Activated naive CD4-positive, alpha-beta T cell treated with anti-CD3 and anti-CD28 coated beads, Interleukin-2, amount 50 U/mL, for 24 hours (primary cell): Measurements from ENCODE around the gene DAPK2.
"Not testable (repeated sequence)": the region's sequence is repeated elsewhere in the genome, so short reads cannot be mapped to it uniquely, and the experiment has no call there.

Experiments
- H3K27ac Mint-ChIP-seq: one replicate; pipeline ENCODE4 v1.8.0; 2021; ENCODE audit warnings: mild to moderate bottlenecking, mixed read lengths
- H3K27me3 Mint-ChIP-seq: one replicate; pipeline ENCODE4 v1.8.0; 2021; ENCODE audit warnings: mixed read lengths
- H3K36me3 Mint-ChIP-seq: one replicate; pipeline ENCODE4 v1.8.0; 2021; ENCODE audit warnings: mixed read lengths
- H3K4me1 Mint-ChIP-seq: one replicate; pipeline ENCODE4 v1.8.0; 2021; ENCODE audit warnings: mixed read lengths
- H3K4me3 Mint-ChIP-seq: one replicate; pipeline ENCODE4 v1.8.0; 2021; ENCODE audit warnings: mild to moderate bottlenecking, mixed read lengths
- H3K9me3 Mint-ChIP-seq: one replicate; pipeline ENCODE4 v1.8.0; 2021; ENCODE audit warnings: mixed read lengths

The DAPK2 gene

DNA sequence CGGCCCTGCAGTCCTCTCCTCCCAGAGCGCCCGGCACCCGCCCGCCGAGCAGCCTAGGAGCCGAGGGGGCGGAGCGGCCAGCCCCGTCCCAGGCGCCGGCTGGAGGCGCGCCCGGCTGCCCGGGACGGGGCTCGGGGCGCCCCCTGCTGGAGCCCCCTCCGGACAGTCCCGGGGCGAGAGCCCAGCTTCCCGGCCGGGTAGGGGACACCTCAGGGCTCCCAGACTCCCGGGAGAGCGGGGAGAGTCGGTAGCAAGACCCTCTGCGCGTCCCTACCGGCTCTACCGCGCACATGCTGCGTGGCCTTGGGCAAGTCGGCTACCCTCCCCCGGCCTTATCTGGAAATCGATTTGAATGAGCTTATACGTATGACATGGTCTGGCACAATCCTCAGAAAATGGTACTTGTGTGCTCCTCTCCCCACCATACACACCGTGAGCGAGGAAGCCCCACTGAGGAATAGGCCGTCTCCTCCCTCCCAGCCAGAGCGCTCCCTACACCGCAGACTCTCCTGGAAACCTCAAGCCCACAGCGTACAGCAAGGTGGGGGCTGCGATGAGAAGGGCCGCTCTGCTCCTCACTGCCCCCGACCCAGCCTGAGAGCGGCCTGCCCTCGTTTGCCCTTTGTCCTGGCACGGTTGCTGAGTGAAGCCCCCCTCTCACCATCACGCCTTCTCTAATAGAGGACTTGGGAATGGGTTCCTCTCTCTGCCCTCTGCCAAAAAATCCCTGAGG lies at the start of gene DAPK2:
TSS of gene DAPK2 (minus strand) at position 65 of the 733 bp plus-strand sequence. CDS start 6,224 bp downstream, outside the sequence.
- peak within 1 kb of the TSS; percentile 84 for H3K4me3 Mint-ChIP-seq
- no peaks in the 10 kb centered on the region for H3K36me3 Mint-ChIP-seq
- H3K4me1 Mint-ChIP-seq = peaks cover 13% of the 10 kb centered on the region
- peaks cover 6% of the 10 kb centered on the region for H3K27me3 Mint-ChIP-seq
- no peaks in the 10 kb centered on the region for H3K9me3 Mint-ChIP-seq
- no peak within 1 kb of the TSS for H3K27ac Mint-ChIP-seq

DNA sequence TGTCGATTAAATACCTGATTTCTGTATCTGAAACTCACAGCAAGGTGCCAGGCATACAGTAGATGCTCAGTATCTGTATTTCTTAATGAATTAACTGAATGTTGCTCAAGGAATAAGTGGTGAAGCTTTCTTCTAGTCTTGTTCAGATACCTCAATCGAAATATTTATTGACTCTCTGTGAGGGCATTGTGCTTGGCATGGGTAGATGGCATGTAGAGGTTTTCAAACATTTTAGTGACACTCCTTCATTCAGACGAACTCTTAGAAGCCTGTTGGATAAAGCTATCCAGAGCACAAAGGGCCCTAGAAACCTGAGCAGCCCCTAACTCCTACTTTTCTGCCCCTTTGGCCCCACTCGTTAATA lies 49.1 kb upstream of the DAPK2 start:
- Mint-ChIP-seq H3K27me3 (no peaks in the 10 kb centered on the region), H3K27ac (peak overlapping the region; percentile 98), H3K36me3 (peaks cover 5% of the 10 kb centered on the region), H3K4me3 (peak overlapping the region; percentile 97), H3K9me3 (no peaks in the 10 kb centered on the region), H3K4me1 (peaks cover 61% of the 10 kb centered on the region)

DNA sequence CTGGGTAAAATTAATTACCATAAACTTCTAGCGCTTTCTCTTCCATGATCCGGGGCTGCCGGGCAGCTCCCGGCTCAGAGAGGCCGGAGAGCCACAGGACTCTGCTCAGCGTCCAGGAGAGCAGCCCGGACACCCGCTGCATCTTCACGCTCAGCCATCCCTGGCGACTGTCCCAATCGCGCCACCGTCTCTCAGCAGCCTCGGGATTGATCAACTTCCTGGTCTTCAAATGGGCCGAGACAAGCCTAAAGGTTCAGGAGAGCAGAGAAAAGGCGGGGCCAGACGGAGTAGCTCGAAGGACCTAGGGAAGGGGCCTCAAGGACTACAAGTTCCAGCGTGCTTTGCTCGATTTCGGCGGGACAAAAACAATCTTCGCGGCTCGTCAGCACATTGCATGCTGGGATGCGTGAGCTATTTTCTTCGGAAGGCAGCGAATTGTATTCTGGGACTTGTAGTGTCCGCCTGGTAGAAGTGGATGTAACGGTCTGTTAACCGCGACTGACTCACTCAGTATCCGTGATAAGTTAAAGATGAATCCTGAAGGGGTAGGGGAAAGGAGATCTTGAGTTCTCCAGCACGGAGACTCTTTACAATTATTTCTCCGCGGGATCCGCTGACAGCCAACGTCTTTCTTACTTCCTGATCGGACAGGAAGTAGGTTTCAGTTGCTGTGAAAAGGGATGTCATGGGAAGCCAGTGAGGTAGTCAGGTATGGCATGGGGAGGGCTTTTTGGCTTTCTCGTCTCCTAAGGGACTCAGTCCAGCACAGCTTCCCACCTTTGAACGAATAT lies 47.5 kb upstream of the DAPK2 start, which contains the start of gene CIAO2A:
TSS of gene CIAO2A (minus strand) at position 212 of the 791 bp plus-strand sequence. CDS start at position 142, 70 bp downstream.
- Mint-ChIP-seq H3K27ac (peak within 1 kb of the TSS; percentile 95), H3K9me3 (no peaks in the 10 kb centered on the region), H3K27me3 (no peaks in the 10 kb centered on the region), H3K4me1 (peaks cover 66% of the 10 kb centered on the region), H3K36me3 (peaks cover 3% of the 10 kb centered on the region), H3K4me3 (peak within 1 kb of the TSS; percentile 97)

DNA sequence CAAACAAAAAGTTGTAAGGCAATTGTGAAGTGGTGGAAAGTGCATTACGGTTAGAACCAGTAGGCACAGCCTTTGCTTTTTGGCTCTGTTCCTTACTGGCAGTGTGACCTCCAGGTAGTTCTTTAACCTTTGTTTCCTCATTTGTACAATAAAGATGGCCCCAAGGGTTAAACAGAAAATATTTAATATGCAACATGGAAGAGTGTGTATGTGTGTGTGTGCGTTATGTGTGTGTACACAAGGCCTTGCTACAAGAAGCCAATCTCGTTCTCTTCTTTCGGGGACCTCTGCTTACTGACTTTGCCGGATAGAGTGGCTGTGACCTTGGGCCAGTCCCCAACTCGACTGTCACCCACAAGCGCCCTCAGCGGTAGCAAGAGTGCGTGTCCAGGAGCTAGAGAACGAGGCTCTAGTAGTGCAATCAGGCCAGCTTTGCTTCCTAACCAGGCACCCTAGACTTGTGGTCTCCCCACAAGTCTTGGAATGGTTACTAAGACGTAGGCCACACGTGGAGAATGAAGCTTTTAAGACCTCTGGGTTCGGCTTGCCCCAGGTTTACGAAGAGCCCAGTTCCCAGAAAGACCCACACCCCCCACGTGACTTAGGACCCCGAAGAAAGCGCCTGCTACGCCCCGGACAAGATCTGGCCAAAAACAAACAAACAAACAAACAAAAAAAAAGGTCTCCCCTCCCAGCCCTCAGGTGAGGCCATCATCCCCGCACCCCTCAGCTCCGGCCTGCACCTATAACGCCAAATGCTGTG lies 46.8 kb upstream of the DAPK2 start:
- Mint-ChIP-seq H3K36me3 (peaks cover 4% of the 10 kb centered on the region), H3K9me3 (no peaks in the 10 kb centered on the region), H3K4me3 (peak overlapping the region; percentile 97), H3K27ac (peak overlapping the region; percentile 95), H3K4me1 (peaks cover 63% of the 10 kb centered on the region), H3K27me3 (no peaks in the 10 kb centered on the region)

DNA sequence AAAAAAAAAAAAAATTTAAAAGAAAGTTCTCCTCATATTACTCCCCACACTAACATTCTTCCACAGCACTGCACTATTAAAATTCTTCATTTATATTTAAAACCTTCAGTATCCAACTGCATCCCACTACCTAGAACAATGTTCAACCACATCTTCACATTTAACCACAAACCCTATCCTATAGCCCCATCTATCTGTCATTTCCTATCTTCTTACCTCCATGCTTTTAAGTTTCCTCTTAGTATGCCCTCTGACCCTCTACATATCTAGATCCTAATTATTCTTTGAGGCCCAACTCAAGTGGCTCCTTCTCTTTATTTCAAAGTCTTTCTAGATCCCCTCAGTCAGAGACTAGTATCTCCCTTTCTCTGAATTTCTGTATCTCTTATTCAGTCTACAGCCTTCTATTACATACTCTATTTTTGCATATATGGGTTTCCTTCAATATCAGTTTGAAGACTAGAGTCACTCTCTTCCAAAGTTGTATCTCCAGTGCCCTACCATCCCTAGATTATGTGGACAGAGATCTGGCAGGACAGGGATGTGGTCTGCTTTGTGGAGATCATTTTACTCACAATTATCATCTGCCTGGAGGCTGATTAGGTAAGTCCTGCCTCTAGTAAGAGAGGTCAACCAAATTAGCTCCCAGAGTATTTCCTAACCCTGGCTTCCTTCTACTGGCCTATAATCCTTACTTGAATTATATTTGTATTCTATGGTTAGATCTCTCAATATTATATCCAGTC lies 46.0 kb upstream of the DAPK2 start:
- peaks cover 55% of the 10 kb centered on the region for H3K4me1 Mint-ChIP-seq

DNA sequence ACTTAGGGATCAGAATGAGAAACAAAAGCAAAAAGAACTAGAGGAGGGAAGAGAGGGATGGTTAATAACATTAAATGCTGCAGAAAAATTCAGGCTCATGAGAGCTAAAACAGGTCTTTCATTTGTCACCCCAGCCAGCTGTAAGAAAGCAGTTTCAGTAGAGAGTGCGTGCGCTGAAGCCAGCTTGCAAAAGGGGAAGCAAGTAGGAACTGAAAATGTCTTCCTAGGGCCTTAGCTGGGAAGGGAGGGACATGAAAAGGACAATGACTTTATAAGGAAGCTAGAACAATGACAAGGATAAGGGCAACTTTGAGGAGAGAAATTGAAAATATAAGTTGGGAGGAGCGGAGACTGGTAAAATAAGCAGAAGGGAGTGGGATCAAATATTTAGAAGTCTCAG lies 44.2 kb upstream of the DAPK2 start:
- Mint-ChIP-seq H3K9me3 (no peaks in the 10 kb centered on the region), H3K27me3 (no peaks in the 10 kb centered on the region), H3K27ac (peak overlapping the region; percentile 4), H3K4me1 (peaks cover 46% of the 10 kb centered on the region), H3K4me3 (no peak overlapping the region), H3K36me3 (peaks cover 10% of the 10 kb centered on the region)

More for the DNA sequence above, 46.0 kb upstream of the DAPK2 start:
- Mint-ChIP-seq H3K36me3 (peaks cover 9% of the 10 kb centered on the region), H3K27ac (peak overlapping the region; percentile 95), H3K4me3 (peak overlapping the region; percentile 97), H3K27me3 (no peaks in the 10 kb centered on the region), H3K9me3 (no peaks in the 10 kb centered on the region)

DNA sequence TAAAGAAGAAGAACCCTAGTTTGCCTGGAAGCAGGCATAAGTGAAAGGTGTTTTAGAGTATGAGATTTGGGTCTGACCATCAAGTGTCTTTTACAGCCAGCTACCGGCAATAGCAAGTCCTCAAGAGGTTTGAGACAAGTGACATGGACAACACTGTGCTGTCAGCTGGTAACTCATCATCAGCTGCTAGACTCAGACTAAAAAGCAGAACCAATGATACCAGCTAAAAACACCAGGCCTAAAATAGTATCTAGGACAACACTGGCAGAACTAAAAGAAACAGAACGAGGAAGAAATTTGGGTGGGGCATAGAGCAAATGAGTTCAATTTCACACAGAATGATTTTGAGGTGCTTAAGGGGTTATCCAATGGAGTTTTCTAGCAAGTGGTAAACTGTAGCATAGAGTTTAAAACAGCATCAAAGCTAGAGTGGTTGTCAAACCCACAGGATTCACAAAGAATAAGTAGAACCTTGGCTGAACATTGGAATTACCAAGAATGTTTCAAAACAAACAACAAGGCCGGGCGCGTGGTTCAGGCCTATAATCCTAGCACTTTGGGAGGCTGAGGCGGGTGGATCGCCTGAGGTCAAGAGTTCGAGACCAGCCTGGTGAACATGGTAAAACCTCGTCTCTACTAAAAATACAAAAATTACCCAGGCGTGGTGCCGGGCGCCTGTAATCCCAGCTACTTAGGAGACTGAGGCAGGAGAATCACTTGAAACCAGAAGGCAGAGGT lies 43.4 kb upstream of the DAPK2 start:
- Mint-ChIP-seq H3K4me1 (peaks cover 38% of the 10 kb centered on the region), H3K27me3 (no peaks in the 10 kb centered on the region), H3K36me3 (peaks cover 10% of the 10 kb centered on the region), H3K4me3 (no peak overlapping the region), H3K9me3 (no peaks in the 10 kb centered on the region), H3K27ac (no peak overlapping the region)

DNA sequence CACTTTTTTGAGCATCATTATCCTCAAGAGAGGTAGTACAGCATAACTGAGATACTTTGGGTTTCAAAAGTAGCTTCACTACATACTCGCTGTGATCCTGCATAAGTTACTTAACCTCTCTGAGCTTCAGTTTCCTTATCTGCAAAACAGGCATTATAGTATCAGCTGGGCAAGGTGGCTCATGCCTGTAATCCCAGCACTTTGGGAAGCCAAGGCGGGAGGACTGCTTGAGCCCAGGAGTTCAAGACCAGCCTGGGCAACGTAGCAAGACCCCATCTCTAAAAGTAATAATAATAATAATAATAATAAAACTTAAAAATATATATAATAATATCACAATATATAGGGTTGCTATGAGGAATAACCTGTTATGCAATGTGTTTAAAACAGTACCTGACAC lies 36.5 kb upstream of the DAPK2 start:
- no peaks in the 10 kb centered on the region for H3K27me3 Mint-ChIP-seq
- no peak overlapping the region for H3K27ac Mint-ChIP-seq
- H3K4me3 Mint-ChIP-seq = no peak overlapping the region
- peaks cover 5% of the 10 kb centered on the region for H3K36me3 Mint-ChIP-seq
- H3K4me1 Mint-ChIP-seq = no peaks in the 10 kb centered on the region
- H3K9me3 Mint-ChIP-seq = no peaks in the 10 kb centered on the region

DNA sequence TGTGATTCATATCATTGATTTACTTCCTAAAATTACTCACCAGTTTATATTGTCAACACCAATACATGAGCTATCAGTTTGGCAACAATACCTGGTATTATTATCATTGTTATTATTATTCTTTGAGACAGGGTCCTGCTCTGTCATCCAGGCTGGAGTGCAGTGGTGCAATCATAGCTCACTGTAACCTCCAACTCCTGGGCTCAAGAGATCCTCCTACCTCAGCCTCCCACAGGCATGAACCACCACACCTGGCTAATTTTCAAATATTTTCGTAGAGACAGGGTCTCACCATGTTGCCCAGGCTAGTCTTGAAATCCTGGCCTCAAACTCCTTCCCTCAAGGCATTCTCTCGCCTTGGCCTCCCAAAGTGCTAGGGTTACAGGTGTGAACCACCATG lies 27.2 kb upstream of the DAPK2 start:
- not testable (repeated sequence) for H3K4me3 Mint-ChIP-seq

DNA sequence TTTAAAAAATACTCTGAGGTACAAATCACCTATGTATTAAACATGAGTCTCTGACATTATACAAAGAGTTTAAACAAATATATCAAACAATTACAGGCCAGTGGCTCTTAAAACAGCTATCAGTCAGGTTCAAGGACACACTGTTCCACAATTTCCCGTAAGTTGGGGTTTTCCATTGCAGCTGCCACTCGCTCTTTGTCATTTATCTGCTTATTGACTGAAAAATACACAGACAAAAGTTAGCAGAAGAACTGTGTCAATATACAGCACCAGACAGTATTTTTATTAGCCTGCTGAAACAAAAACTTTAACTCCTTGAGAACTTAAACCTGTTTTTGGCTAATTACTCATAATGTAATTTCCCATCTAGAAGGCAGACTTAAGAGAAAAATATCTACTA lies 26.5 kb upstream of the DAPK2 start:
- no peak overlapping the region for H3K4me3 Mint-ChIP-seq
- H3K27ac Mint-ChIP-seq = peak overlapping the region; percentile 17
- no peaks in the 10 kb centered on the region for H3K27me3 Mint-ChIP-seq
- H3K36me3 Mint-ChIP-seq = peaks cover 6% of the 10 kb centered on the region
- H3K4me1 Mint-ChIP-seq = peaks cover 13% of the 10 kb centered on the region
- no peaks in the 10 kb centered on the region for H3K9me3 Mint-ChIP-seq

More for the DNA sequence above, 27.2 kb upstream of the DAPK2 start:
- H3K9me3 Mint-ChIP-seq, H3K36me3 Mint-ChIP-seq, H3K27ac Mint-ChIP-seq, H3K27me3 Mint-ChIP-seq: not testable (repeated sequence)
- H3K4me1 Mint-ChIP-seq = peaks cover 13% of the 10 kb centered on the region

DNA sequence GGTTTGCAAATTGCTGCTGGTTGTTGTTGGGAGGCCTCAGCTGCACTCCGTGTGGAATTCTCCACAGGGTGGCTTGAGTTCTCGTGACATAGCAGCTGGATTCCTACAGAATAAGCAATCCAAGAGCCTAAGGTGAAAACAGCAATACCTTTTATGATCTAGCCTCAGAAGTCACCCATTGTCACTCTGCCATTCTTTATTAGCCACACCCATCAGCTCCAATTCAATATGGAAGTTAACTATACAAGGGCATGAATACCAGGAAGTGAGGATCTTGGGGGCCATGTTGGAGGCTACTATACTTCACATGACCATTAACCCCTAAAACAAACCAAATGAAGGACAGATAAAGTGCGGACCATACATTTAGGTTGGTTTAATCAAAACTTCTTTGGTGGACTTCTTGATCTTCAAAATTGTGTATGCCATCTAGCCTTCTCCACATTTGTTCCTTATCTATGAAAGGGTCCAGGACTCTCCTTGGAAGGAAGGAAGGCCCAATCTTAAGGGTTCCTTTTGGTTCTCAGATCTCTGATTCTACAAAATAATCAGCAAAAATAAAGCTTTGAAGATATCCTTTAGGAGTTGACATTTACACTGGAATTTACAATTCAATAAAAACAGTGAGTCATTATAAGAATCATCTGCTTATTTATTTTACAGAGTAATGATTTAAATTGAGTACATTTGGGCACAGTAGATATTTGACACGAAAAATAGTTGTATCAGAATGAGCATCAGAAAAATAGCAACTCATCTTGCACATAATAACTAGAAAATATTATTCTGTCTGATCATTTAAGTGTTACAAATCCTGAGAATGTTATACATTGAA lies 25.9 kb upstream of the DAPK2 start:
- H3K27me3 Mint-ChIP-seq = no peaks in the 10 kb centered on the region
- H3K27ac Mint-ChIP-seq = peak overlapping the region; percentile 23
- H3K36me3 Mint-ChIP-seq = peaks cover 6% of the 10 kb centered on the region
- H3K4me1 Mint-ChIP-seq = peaks cover 7% of the 10 kb centered on the region
- no peaks in the 10 kb centered on the region for H3K9me3 Mint-ChIP-seq
- no peak overlapping the region for H3K4me3 Mint-ChIP-seq

DNA sequence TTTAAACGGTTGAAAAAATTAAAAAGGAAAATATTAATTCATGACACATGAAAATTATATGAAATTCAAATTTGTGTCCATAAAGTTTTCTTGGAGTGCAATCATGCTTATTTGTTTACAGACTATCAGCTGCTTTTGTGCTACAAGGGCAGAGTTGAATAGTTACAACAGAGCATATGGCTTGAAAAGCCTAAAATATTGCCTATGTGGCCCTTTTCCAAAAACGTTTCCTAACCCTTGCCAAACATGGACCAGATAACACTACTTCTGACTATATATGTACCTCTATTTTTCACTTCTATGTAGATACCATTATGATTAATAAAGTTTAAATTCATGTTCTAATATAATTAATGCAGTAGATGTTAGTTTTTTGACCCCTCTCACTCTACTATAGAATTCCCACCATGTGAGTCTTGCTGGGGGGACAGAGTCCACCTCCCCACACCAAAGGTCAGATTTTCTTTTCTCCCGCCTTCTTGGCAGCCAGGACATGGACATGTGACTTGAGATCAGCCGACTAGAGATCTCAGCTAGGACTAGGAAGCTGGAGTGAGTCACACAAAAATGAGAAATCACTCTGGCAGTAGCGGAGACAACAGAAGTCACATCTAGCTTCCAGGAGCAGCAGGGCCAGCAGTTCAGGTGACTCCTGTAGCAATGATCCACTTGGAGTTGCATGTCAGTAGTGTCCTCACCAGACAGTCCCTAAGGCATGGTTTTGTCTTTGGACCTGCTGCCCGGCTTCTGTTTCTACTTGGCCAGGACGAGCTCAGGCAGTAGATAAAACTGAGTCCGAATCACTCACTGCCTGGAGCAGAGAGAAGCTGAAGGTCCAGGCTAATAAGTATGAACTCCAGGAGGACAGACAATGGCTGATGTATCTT lies 24.9 kb upstream of the DAPK2 start:
- H3K4me1 Mint-ChIP-seq = peaks cover 3% of the 10 kb centered on the region
- no peaks in the 10 kb centered on the region for H3K27me3 Mint-ChIP-seq
- H3K9me3 Mint-ChIP-seq = no peaks in the 10 kb centered on the region
- H3K27ac Mint-ChIP-seq = no peak overlapping the region
- H3K4me3 Mint-ChIP-seq = no peak overlapping the region
- peaks cover 6% of the 10 kb centered on the region for H3K36me3 Mint-ChIP-seq

DNA sequence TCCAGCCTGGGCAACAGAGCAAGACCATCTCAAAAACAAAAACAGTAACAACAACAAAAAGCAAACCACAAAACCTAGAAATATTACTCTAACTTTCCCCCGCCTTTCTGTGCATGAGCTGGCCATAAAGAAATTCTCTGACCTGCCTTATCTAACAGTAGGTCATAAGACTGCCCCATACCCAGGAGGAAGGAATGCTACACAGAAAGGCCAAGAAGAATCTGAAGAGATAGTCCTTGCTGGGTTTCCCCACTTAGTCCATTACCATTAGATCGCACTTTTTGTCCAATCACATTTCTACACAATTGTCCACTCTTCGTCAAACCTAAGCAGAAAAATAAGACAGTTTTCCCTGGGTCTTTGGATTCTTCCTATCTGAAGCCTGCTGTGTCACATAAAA lies 23.8 kb upstream of the DAPK2 start:
- H3K4me3 Mint-ChIP-seq = no peak overlapping the region
- peak overlapping the region; percentile 53 for H3K27ac Mint-ChIP-seq

More for the DNA sequence above, 23.8 kb upstream of the DAPK2 start:
- no peaks in the 10 kb centered on the region for H3K9me3 Mint-ChIP-seq
- H3K4me1 Mint-ChIP-seq = no peaks in the 10 kb centered on the region
- no peaks in the 10 kb centered on the region for H3K27me3 Mint-ChIP-seq
- peaks cover 4% of the 10 kb centered on the region for H3K36me3 Mint-ChIP-seq
